WTC11 (cell line): Measurements from ENCODE around the gene PLAGL1. TPM values are rescaled to one million over a fixed set of nuclear protein-coding genes. Genes with fewer than 3 reads are reported as not detected.

ENCODE experiments used
- ATAC-seq: fragments of 200-7000 bp; cut with Tn5 transposase; 2 replicates; pipeline ENCODE4 v1.10.0; 2021; ENCODE audit warnings: mild to moderate bottlenecking, moderate library complexity
- CTCF ChIA-PET: fragments of 300-600 bp; sonication (Branson Sonifier 250); formaldehyde crosslinking; loops from one replicate; lab custom pipeline; 2021; ENCODE audit warnings: antibody characterized with exemption; lab: Charles Lee
- POLR2A ChIA-PET: fragments of 350-600 bp; sonication (Branson Sonifier 250); formaldehyde crosslinking; loops from one replicate; lab custom pipeline; 2021; ENCODE audit warnings: antibody characterized with exemption; lab: Charles Lee
- DNase-seq: peaks from one replicate; pipeline ENCODE4 v3.0.0; 2021; ENCODE audit warnings: low spot score
- H3K27ac Mint-ChIP-seq: 2 replicates; pipeline ENCODE4 v1.8.0; 2021; ENCODE audit warnings: mixed read lengths
- H3K27me3 Mint-ChIP-seq: 2 replicates; pipeline ENCODE4 v1.8.0; 2021; ENCODE audit warnings: low read depth, mild to moderate bottlenecking, moderate library complexity, mixed read lengths
- H3K36me3 Mint-ChIP-seq: 2 replicates; pipeline ENCODE4 v1.8.0; 2021; ENCODE audit warnings: mixed read lengths
- H3K4me1 Mint-ChIP-seq: 2 replicates; pipeline ENCODE4 v1.8.0; 2022; ENCODE audit warnings: mixed read lengths
- H3K4me3 Mint-ChIP-seq: 2 replicates; pipeline ENCODE4 v1.8.0; 2021; ENCODE audit warnings: mild to moderate bottlenecking, moderate library complexity, mixed read lengths
- H3K9me3 Mint-ChIP-seq: 2 replicates; pipeline ENCODE4 v1.8.0; 2021; ENCODE audit warnings: mixed read lengths
- ATF1 ChIP-seq: sonication (generic); formaldehyde crosslinking; IDR thresholded peaks from 2 replicates; pipeline ENCODE4 v1.8.1; 2023; ENCODE audit warnings: mild to moderate bottlenecking, moderate library complexity, missing genetic modification reagents
- CBFB ChIP-seq: sonication (generic); formaldehyde crosslinking; IDR thresholded peaks from 2 replicates; pipeline ENCODE4 v1.8.1; 2022; ENCODE audit warnings: mild to moderate bottlenecking, low read depth, missing genetic modification reagents
- EMX1 ChIP-seq: fragments of 250-450 bp; sonication (Bioruptor Pico); IDR thresholded peaks from 2 replicates; pipeline ENCODE4 v1.8.0; 2021; ENCODE audit warnings: mild to moderate bottlenecking
- GABPB1 ChIP-seq: sonication (generic); formaldehyde crosslinking; IDR thresholded peaks from 2 replicates; pipeline ENCODE4 v1.8.1; 2023; ENCODE audit warnings: mild to moderate bottlenecking, missing genetic modification reagents
- HMGA2 ChIP-seq: fragments of 250-450 bp; sonication (Bioruptor Pico); IDR thresholded peaks from 2 replicates; pipeline ENCODE4 v1.4.0; 2021; ENCODE audit warnings: mild to moderate bottlenecking, moderate library complexity
- NR1H2 ChIP-seq: sonication (generic); formaldehyde crosslinking; IDR thresholded peaks from 2 replicates; pipeline ENCODE4 v1.9.0; 2021; ENCODE audit warnings: mild to moderate bottlenecking, moderate library complexity, missing genetic modification reagents
- PRRX2 ChIP-seq: fragments of 250-450 bp; sonication (Bioruptor Pico); IDR thresholded peaks from 2 replicates; pipeline ENCODE4 v1.8.0; 2021; ENCODE audit warnings: mild to moderate bottlenecking
- TCF7 ChIP-seq: sonication (generic); formaldehyde crosslinking; IDR thresholded peaks from 2 replicates; pipeline ENCODE4 v1.8.0; 2022; ENCODE audit warnings: mild to moderate bottlenecking, low read depth, missing genetic modification reagents, moderate library complexity
- TEAD4 ChIP-seq: sonication (generic); formaldehyde crosslinking; IDR thresholded peaks from 2 replicates; pipeline ENCODE4 v1.8.0; 2022; ENCODE audit warnings: mild to moderate bottlenecking, missing genetic modification reagents
- ZNF138 ChIP-seq: sonication (generic); formaldehyde crosslinking; conservative IDR thresholded peaks from 2 replicates; pipeline ENCODE4 v1.8.1; 2022; ENCODE audit warnings: mild to moderate bottlenecking, moderate library complexity, missing genetic modification reagents
- ZNF317 ChIP-seq: sonication (generic); formaldehyde crosslinking; IDR thresholded peaks from 2 replicates; pipeline ENCODE4 v1.8.1; 2023; ENCODE audit warnings: low read depth, mild to moderate bottlenecking, moderate library complexity, missing genetic modification reagents, borderline replicate concordance
- total RNA-seq: library from RNA; stranded (reverse); gene quantifications from 3 replicates; pipeline ENCODE4 v1.2.3, GENCODE V29; 2021
- TF ChIP-seq, protein P1 (sequence below): fragments of 250-450 bp; sonication (Bioruptor Pico); IDR thresholded peaks from 2 replicates; pipeline ENCODE4 v2.1.2; 2022; ENCODE audit warnings: mild to moderate bottlenecking, moderate library complexity
- TF ChIP-seq, protein P2 (sequence below): sonication (generic); formaldehyde crosslinking; IDR thresholded peaks from 2 replicates; pipeline ENCODE4 v1.8.0; 2023; ENCODE audit warnings: missing genetic modification reagents
- TF ChIP-seq, protein P3 (sequence below): sonication (generic); formaldehyde crosslinking; IDR thresholded peaks from 2 replicates; pipeline ENCODE4 v1.8.1; 2023; ENCODE audit warnings: mild to moderate bottlenecking, missing genetic modification reagents, moderate library complexity
- TF ChIP-seq, protein P4 (sequence below): sonication (generic); formaldehyde crosslinking; IDR thresholded peaks from 2 replicates; pipeline ENCODE4 v1.8.0; 2022; ENCODE audit warnings: mild to moderate bottlenecking, missing genetic modification reagents
- TF ChIP-seq, protein P5 (sequence below): fragments of 250-450 bp; sonication (Bioruptor Pico); conservative IDR thresholded peaks from 2 replicates; pipeline ENCODE4 v1.9.0; 2021; ENCODE audit warnings: mild to moderate bottlenecking
- TF ChIP-seq, protein P6 (sequence below): sonication (generic); formaldehyde crosslinking; IDR thresholded peaks from 2 replicates; pipeline ENCODE4 v1.8.0; 2023; ENCODE audit warnings: mild to moderate bottlenecking, missing genetic modification reagents
- TF ChIP-seq, protein P7 (sequence below): sonication (generic); formaldehyde crosslinking; IDR thresholded peaks from 2 replicates; pipeline ENCODE4 v1.8.1; 2023; ENCODE audit warnings: mild to moderate bottlenecking, missing genetic modification reagents, borderline replicate concordance
- TF ChIP-seq, protein P8 (sequence below): fragments of 250-450 bp; sonication (Bioruptor Pico); IDR thresholded peaks from 2 replicates; pipeline ENCODE4 v1.9.0; 2021; ENCODE audit warnings: moderate library complexity, mild to moderate bottlenecking, inconsistent platforms, borderline replicate concordance

PLAGL1 gene
- total RNA-seq, 1 experiment from 2014 or later: 1.6 TPM

DNA sequence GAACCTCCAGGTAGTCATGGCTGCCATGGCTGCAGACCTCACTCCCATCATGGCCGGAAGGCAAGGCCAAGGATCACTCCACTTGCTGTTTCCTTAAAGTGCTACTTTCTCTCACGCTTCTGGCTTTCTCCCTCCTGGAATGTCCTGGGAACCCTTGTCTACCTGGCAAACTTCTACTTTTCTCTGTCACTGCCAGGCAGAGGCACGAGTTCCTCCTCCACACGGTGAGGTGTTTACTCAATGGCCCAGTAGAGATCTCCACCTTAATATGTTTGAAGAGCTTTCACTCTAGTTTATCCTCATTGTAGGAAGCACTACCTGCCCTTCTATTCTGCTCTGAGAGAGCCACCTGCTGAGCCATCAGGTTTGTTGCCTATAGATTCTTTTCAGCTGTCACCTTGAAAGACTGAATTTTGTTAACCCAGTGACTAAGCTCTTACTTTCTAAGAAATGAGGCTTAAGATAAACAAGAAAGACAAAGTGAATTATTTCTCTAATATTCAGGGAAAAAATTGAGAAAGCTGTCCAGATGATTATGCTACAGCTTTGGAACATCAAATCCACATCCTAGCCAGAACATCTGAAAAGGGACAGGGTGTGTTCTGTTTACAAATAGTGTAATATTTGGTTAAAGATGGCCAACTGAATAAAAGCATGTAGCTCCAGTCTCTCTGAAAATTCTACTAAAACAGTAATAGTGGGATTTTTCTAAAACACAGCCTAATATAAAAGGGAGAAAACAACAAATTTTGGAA lies 54.9 kb downstream of the PLAGL1 start (continued):
- TF ChIP-seq ZNF317 (CRISPR knock-in tag): no peak
- TF ChIP-seq, protein P1, sequence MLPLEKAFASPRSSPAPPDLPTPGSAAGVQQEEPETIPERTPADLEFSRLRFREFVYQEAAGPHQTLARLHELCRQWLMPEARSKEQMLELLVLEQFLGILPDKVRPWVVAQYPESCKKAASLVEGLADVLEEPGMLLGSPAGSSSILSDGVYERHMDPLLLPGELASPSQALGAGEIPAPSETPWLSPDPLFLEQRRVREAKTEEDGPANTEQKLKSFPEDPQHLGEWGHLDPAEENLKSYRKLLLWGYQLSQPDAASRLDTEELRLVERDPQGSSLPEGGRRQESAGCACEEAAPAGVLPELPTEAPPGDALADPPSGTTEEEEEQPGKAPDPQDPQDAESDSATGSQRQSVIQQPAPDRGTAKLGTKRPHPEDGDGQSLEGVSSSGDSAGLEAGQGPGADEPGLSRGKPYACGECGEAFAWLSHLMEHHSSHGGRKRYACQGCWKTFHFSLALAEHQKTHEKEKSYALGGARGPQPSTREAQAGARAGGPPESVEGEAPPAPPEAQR (CRISPR knock-in tag): no peak

DNA sequence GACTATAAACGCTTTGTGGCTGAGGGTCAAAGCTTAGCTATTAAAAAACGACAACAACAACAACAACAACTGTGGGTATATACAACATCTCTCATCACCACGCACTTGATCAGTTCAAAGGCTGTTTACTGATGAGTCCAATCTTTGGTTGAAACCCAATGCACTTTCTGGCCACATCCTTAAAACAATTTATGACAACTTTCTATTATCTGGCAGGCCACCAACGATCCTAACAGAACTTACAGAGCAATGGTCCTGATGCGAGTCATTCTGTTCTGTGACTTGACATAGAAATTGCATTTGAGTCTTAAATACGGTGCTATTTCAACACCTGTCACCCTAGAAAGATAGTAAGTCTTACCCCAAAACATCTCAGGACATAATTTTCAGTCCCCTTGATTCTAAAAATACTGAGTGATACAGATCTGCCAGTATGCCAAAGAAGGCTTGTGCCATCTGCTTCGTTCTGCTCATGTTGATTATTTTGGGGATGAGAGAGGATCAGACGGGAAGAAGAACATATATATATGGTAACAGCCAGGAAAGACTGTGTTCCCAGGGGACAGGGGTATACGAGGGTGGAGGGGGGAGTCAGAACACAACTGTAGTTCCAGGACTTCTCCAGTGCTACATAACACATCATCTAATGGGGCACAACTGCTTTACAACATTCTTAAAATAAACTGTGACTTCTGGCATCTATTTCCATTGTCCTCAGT lies 55.8 kb downstream of the PLAGL1 start:
- no peak overlapping the region for H3K27ac Mint-ChIP-seq
- H3K4me3 Mint-ChIP-seq: no peak overlapping the region
- no peak for DNase-seq
- ATAC-seq: no peak
- ChIA-PET POLR2A (no interaction called here), CTCF (interaction anchor here (1.9 to 2.5 kb wide), 5 partner anchors 9 to 61 kb away, joined by 10 to 36 read pairs (median 12); no protein-coding TSS in a partner anchor)
- H3K9me3 Mint-ChIP-seq: peaks cover 18% of the 10 kb centered on the region
- peaks cover 18% of the 10 kb centered on the region for H3K4me1 Mint-ChIP-seq
- H3K27me3 Mint-ChIP-seq: peaks cover 54% of the 10 kb centered on the region
- H3K36me3 Mint-ChIP-seq: peaks cover 9% of the 10 kb centered on the region
- TF ChIP-seq TCF7 (no peak), ATF1 (CRISPR knock-in tag) (no peak), TEAD4 (CRISPR knock-in tag) (no peak), HMGA2 (CRISPR knock-in tag) (no peak), ZNF138 (CRISPR knock-in tag) (no peak), GABPB1 (no peak), EMX1 (CRISPR knock-in tag) (no peak), PRRX2 (no peak), NR1H2 (CRISPR knock-in tag) (no peak), CBFB (CRISPR knock-in tag) (no peak)
- TF ChIP-seq, protein P2, sequence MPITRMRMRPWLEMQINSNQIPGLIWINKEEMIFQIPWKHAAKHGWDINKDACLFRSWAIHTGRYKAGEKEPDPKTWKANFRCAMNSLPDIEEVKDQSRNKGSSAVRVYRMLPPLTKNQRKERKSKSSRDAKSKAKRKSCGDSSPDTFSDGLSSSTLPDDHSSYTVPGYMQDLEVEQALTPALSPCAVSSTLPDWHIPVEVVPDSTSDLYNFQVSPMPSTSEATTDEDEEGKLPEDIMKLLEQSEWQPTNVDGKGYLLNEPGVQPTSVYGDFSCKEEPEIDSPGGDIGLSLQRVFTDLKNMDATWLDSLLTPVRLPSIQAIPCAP (CRISPR knock-in tag): no peak
- TF ChIP-seq, protein P3, sequence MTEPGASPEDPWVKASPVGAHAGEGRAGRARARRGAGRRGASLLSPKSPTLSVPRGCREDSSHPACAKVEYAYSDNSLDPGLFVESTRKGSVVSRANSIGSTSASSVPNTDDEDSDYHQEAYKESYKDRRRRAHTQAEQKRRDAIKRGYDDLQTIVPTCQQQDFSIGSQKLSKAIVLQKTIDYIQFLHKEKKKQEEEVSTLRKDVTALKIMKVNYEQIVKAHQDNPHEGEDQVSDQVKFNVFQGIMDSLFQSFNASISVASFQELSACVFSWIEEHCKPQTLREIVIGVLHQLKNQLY (CRISPR knock-in tag): no peak
- TF ChIP-seq, protein P4, sequence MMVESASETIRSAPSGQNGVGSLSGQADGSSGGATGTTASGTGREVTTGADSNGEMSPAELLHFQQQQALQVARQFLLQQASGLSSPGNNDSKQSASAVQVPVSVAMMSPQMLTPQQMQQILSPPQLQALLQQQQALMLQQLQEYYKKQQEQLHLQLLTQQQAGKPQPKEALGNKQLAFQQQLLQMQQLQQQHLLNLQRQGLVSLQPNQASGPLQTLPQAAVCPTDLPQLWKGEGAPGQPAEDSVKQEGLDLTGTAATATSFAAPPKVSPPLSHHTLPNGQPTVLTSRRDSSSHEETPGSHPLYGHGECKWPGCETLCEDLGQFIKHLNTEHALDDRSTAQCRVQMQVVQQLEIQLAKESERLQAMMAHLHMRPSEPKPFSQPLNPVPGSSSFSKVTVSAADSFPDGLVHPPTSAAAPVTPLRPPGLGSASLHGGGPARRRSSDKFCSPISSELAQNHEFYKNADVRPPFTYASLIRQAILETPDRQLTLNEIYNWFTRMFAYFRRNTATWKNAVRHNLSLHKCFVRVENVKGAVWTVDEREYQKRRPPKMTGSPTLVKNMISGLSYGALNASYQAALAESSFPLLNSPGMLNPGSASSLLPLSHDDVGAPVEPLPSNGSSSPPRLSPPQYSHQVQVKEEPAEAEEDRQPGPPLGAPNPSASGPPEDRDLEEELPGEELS: no peak
- TF ChIP-seq, protein P5, sequence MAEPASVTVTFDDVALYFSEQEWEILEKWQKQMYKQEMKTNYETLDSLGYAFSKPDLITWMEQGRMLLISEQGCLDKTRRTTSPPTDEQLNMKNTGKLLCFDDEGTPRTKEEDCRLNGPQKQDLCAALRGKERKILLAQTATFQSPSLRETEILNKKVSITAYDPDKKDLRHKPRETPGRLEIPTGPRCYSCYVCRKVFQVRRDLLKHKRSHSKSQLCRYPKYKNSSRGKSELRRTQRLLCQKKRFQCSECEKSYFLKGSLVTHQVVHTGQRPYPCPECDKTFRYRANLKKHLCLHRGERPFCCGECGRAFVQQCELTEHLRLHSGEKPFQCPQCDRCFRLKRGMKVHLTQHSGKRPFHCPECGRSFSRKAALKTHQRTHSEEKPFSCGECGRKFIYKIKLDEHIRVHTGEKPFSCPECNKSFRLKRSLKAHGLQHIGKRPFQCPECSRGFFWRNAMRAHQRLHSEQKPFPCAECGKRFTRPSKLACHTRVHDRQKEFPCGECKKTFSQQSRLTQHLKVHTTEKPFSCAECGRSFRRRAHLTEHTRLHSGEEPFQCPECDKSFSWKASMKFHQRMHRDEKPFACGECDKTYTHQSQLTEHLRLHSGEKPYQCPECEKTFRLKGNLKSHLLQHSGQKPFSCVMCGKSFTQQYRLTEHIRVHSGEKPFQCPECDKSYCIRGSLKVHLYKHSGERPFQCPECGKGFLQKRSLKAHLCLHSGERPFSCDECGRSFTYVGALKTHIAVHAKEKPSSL (CRISPR knock-in tag): no peak
- TF ChIP-seq, protein P6, sequence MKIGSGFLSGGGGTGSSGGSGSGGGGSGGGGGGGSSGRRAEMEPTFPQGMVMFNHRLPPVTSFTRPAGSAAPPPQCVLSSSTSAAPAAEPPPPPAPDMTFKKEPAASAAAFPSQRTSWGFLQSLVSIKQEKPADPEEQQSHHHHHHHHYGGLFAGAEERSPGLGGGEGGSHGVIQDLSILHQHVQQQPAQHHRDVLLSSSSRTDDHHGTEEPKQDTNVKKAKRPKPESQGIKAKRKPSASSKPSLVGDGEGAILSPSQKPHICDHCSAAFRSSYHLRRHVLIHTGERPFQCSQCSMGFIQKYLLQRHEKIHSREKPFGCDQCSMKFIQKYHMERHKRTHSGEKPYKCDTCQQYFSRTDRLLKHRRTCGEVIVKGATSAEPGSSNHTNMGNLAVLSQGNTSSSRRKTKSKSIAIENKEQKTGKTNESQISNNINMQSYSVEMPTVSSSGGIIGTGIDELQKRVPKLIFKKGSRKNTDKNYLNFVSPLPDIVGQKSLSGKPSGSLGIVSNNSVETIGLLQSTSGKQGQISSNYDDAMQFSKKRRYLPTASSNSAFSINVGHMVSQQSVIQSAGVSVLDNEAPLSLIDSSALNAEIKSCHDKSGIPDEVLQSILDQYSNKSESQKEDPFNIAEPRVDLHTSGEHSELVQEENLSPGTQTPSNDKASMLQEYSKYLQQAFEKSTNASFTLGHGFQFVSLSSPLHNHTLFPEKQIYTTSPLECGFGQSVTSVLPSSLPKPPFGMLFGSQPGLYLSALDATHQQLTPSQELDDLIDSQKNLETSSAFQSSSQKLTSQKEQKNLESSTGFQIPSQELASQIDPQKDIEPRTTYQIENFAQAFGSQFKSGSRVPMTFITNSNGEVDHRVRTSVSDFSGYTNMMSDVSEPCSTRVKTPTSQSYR (CRISPR knock-in tag): no peak
- TF ChIP-seq, protein P7, sequence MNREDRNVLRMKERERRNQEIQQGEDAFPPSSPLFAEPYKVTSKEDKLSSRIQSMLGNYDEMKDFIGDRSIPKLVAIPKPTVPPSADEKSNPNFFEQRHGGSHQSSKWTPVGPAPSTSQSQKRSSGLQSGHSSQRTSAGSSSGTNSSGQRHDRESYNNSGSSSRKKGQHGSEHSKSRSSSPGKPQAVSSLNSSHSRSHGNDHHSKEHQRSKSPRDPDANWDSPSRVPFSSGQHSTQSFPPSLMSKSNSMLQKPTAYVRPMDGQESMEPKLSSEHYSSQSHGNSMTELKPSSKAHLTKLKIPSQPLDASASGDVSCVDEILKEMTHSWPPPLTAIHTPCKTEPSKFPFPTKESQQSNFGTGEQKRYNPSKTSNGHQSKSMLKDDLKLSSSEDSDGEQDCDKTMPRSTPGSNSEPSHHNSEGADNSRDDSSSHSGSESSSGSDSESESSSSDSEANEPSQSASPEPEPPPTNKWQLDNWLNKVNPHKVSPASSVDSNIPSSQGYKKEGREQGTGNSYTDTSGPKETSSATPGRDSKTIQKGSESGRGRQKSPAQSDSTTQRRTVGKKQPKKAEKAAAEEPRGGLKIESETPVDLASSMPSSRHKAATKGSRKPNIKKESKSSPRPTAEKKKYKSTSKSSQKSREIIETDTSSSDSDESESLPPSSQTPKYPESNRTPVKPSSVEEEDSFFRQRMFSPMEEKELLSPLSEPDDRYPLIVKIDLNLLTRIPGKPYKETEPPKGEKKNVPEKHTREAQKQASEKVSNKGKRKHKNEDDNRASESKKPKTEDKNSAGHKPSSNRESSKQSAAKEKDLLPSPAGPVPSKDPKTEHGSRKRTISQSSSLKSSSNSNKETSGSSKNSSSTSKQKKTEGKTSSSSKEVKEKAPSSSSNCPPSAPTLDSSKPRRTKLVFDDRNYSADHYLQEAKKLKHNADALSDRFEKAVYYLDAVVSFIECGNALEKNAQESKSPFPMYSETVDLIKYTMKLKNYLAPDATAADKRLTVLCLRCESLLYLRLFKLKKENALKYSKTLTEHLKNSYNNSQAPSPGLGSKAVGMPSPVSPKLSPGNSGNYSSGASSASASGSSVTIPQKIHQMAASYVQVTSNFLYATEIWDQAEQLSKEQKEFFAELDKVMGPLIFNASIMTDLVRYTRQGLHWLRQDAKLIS (CRISPR knock-in tag): no peak
- TF ChIP-seq, protein P8, sequence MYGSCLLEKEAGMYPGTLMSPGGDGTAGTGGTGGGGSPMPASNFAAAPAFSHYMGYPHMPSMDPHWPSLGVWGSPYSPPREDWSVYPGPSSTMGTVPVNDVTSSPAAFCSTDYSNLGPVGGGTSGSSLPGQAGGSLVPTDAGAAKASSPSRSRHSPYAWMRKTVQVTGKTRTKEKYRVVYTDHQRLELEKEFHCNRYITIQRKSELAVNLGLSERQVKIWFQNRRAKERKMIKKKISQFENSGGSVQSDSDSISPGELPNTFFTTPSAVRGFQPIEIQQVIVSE (CRISPR knock-in tag): no peak
